SIG-M5 (cell line): ENCODE results near the gene OR8B3.
"Not testable (repeated sequence)": the region's sequence is repeated elsewhere in the genome, so short reads cannot be mapped to it uniquely, and the experiment has no call there.

Experiments used
- DNase-seq: peaks from one replicate; lab custom pipeline; 2025; lab: John Stamatoyannopoulos, UW

OR8B3 gene

GRCh38 chr11:124398924-124399323 lies at the start of gene OR8B3:
Gene OR8B3, minus strand, starts transcription at chr11:124399024. Its CDS starts 1,673 bp downstream, at chr11:124397351.
- DNase-seq, result no peak

- no peak for DNase-seq
Observed at GRCh38 chr11:124446916-124447315, 48.1 kb upstream of the OR8B3 start.

- DNase-seq, result no peak
Observed at GRCh38 chr11:124445646-124446150, 46.9 kb upstream of the OR8B3 start, which contains the start of gene OR8B8. Gene OR8B8, minus strand, starts transcription at chr11:124445696. Its CDS starts 4,611 bp downstream, at chr11:124441085.

- DNase-seq, result no peak
Observed at GRCh38 chr11:124442847-124443246, 44.0 kb upstream of the OR8B3 start.

- no peak for DNase-seq
Observed at GRCh38 chr11:124442442-124442841, 43.6 kb upstream of the OR8B3 start.

- DNase-seq, result no peak
Observed at GRCh38 chr11:124441519-124441918, 42.7 kb upstream of the OR8B3 start.

- DNase-seq, result no peak
Observed at GRCh38 chr11:124441081-124441480, 42.3 kb upstream of the OR8B3 start.

- no peak for DNase-seq
Observed at GRCh38 chr11:124440608-124441007, 41.8 kb upstream of the OR8B3 start.

- no peak for DNase-seq
Observed at GRCh38 chr11:124434699-124435098, 35.9 kb upstream of the OR8B3 start.

- DNase-seq, result no peak
Observed at GRCh38 chr11:124429599-124429998, 30.8 kb upstream of the OR8B3 start.

- DNase-seq, result no peak
Observed at GRCh38 chr11:124424384-124424921, 25.6 kb upstream of the OR8B3 start, which contains the start of gene OR8B4. Gene OR8B4, minus strand, starts transcription at chr11:124424871. Its CDS starts 0 bp downstream, at chr11:124424871.

- no peak for DNase-seq
Observed at GRCh38 chr11:124421043-124421442, 22.2 kb upstream of the OR8B3 start.

GRCh38 chr11:124415356-124415923 lies 16.6 kb upstream of the OR8B3 start:
- no peak for DNase-seq

GRCh38 chr11:124409906-124410305 lies 11.1 kb upstream of the OR8B3 start:
- no peak for DNase-seq

GRCh38 chr11:124405581-124405980 lies 6.8 kb upstream of the OR8B3 start:
- no peak for DNase-seq

GRCh38 chr11:124403186-124403585 lies 4.4 kb upstream of the OR8B3 start:
- not testable (repeated sequence) for DNase-seq

GRCh38 chr11:124402326-124402922 lies 3.6 kb upstream of the OR8B3 start:
- DNase-seq, result no peak

GRCh38 chr11:124396847-124397246 lies 2.0 kb downstream of the OR8B3 start:
- not testable (repeated sequence) for DNase-seq

- DNase-seq, result no peak
Observed at GRCh38 chr11:124394408-124394807, 4.4 kb downstream of the OR8B3 start.

- no peak for DNase-seq
Observed at GRCh38 chr11:124384399-124384798, 14.4 kb downstream of the OR8B3 start, which contains the start of gene OR8B2. Gene OR8B2, minus strand, starts transcription at chr11:124384499. Its CDS starts 1,156 bp downstream, at chr11:124383343.

- not testable (repeated sequence) for DNase-seq
Observed at GRCh38 chr11:124382857-124383256, 16.0 kb downstream of the OR8B3 start.

GRCh38 chr11:124380585-124380984 lies 18.2 kb downstream of the OR8B3 start:
- DNase-seq, result no peak

GRCh38 chr11:124376280-124376679 lies 22.5 kb downstream of the OR8B3 start:
- DNase-seq, result no peak
